ENCODE results near the gene ZNG1C.
"Not testable (repeated sequence)": the region's sequence is repeated elsewhere in the genome, so short reads cannot be mapped to it uniquely, and the experiment has no call there.

- not testable (repeated sequence) for TF ChIP-seq CTCF (IDR thresholded peaks at IDR 0.05; ENCODE audit: insufficient read depth, low read length); GABPA (IDR thresholded peaks at IDR 0.05; ENCODE audit: low read depth); POLR2AphosphoS5 (IDR thresholded peaks at IDR 0.05; ENCODE audit: low read depth); SPI1 (IDR thresholded peaks at IDR 0.05; ENCODE audit: borderline replicate concordance, low read depth)
These were observed 654 bp downstream of the ZNG1C start for GRCh38 chr9:68242437-68242836.

Measured in HL-60 (cell line).